NB4 (cell line): ENCODE measurements around the gene KCTD13.

Experiments
- MYC ChIP-seq: IDR thresholded peaks from 2 replicates; pipeline ENCODE4 v1.6.1; 2011; ENCODE audit warnings: low read depth, low read length
- POLR2A ChIP-seq: IDR thresholded peaks from 2 replicates; pipeline ENCODE4 v1.6.1; 2011; ENCODE audit warnings: mild to moderate bottlenecking; ENCODE audit not compliant: insufficient read length; ENCODE audit errors: extremely low read depth
- TF ChIP-seq, protein P1 (sequence below): IDR thresholded peaks from one replicate; pipeline ENCODE4 v1.5.1; 2012; ENCODE audit warnings: low read depth, low read length

DNA sequence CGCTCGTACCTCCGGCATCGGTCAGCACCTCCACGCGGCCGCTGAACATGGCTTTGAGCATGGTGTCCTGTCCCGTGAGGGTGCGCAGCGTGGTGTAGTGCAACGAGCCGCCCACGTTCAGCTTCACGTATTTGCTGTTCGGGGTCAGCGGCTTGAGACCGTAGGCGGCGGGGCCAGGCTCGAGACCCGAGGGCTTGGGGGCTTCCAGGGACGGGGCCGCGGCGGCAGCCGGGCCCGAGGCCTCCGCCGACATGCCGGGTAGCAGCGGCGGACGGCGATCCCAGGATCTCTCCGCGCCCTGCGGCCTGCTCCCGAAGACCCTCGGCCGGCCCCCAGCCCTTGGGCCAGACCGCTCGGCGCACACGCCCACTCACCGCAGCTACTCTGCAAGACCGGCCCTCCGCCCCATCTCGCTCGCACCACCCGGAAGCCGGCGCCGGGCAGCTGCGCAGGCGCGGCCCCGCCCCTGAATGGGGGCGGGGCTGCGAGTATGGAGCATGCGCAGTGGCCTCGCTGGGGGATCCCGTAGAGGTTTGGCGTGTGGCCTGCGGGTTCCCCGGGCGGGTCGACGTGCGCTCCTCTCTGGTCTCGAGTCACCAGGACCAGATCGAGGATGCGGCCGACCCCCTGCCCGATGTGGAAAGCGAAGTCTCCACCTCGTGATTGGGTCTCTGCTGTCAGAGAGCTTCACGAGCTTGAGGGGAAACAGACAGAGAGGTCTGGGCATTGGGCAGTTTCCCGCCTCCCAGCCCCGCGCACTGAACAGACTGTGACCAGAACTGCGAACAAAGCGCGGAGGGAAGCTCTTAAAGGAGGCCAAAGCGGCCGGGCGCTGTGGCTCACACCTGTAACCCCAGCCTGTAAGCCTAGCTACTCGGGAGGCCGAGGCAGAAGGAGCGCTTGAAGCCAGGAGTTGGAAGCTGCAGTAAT lies at the start of gene KCTD13:
- TF ChIP-seq, protein P1, sequence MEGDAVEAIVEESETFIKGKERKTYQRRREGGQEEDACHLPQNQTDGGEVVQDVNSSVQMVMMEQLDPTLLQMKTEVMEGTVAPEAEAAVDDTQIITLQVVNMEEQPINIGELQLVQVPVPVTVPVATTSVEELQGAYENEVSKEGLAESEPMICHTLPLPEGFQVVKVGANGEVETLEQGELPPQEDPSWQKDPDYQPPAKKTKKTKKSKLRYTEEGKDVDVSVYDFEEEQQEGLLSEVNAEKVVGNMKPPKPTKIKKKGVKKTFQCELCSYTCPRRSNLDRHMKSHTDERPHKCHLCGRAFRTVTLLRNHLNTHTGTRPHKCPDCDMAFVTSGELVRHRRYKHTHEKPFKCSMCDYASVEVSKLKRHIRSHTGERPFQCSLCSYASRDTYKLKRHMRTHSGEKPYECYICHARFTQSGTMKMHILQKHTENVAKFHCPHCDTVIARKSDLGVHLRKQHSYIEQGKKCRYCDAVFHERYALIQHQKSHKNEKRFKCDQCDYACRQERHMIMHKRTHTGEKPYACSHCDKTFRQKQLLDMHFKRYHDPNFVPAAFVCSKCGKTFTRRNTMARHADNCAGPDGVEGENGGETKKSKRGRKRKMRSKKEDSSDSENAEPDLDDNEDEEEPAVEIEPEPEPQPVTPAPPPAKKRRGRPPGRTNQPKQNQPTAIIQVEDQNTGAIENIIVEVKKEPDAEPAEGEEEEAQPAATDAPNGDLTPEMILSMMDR, result no peak
- TF ChIP-seq POLR2A (peak; percentile 97), MYC (no peak)
